Colonic mucosa (tissue), 4 donors: ENCODE data around the gene SOX8. TPM values are rescaled to one million over a fixed set of nuclear protein-coding genes. Genes with fewer than 3 reads are reported as not detected.

ENCODE experiments used
- DNase-seq: peaks from one replicate; pipeline ENCODE4 v3.0.0-alpha.2; 2020
- H3K27ac ChIP-seq: fragments of 200-600 bp; one replicate; pipeline ENCODE4 v1.8.0; 2021
- H3K27me3 ChIP-seq: fragments of 200-600 bp; one replicate; pipeline ENCODE4 v1.8.0; 2021
- H3K36me3 ChIP-seq: fragments of 200-600 bp; one replicate; pipeline ENCODE4 v1.8.0; 2021
- H3K4me1 ChIP-seq: fragments of 200-600 bp; one replicate; pipeline ENCODE4 v1.8.0; 2021; ENCODE audit warnings: mild to moderate bottlenecking
- H3K4me3 ChIP-seq: fragments of 200-600 bp; one replicate; pipeline ENCODE4 v1.8.0; 2021
- H3K9ac ChIP-seq, 2 donors: one replicate each; pipeline ENCODE4 v1.7.0; 2013; ENCODE audit warnings: control low read depth in 2 of 2, low read depth in 2 of 2, low read length in 2 of 2
- H3K9me3 ChIP-seq: fragments of 200-600 bp; one replicate; pipeline ENCODE4 v1.8.0; 2021
- intact Hi-C: fragments of 100-400 bp; cut with DNase I; formaldehyde crosslinking; loops from one replicate; pipeline ENCODE4 v1.14.1; 2022
- total RNA-seq, 2 donors: library from RNA; stranded (reverse); fragmentation: NEBNext Ultra II Directional in 1 of 2; extraction: Animal tissue kit (Norgen Biotek cat#: 25700) in 1 of 2; gene quantifications; one replicate each; pipeline ENCODE4 v1.2.1, GENCODE V29; 2021
- TF ChIP-seq, protein P1 (sequence below): fragments of 200-600 bp; IDR thresholded peaks from one replicate; pipeline ENCODE4 v1.8.0; 2022; ENCODE audit warnings: antibody characterized with exemption, mild to moderate bottlenecking
- donor health status: healthy.
- donor health status: DM: no; HTN: no; CAD: no.
- donor health status: DM: no; HTN: no; CAD: no.

The SOX8 gene
- total RNA-seq, 2 donors from 2014 or later = 0.20 to 0.61 TPM

- Histone ChIP-seq H3K4me1 (no peaks in the 10 kb centered on the region), H3K9ac (no peak overlapping the region), H3K27me3 (peaks cover 13% of the 10 kb centered on the region), H3K4me3 (no peak overlapping the region), H3K9me3 (no peaks in the 10 kb centered on the region), H3K36me3 (no peaks in the 10 kb centered on the region), H3K27ac (no peak overlapping the region)
- DNase-seq = peak; percentile 36
- TF ChIP-seq, protein P1, sequence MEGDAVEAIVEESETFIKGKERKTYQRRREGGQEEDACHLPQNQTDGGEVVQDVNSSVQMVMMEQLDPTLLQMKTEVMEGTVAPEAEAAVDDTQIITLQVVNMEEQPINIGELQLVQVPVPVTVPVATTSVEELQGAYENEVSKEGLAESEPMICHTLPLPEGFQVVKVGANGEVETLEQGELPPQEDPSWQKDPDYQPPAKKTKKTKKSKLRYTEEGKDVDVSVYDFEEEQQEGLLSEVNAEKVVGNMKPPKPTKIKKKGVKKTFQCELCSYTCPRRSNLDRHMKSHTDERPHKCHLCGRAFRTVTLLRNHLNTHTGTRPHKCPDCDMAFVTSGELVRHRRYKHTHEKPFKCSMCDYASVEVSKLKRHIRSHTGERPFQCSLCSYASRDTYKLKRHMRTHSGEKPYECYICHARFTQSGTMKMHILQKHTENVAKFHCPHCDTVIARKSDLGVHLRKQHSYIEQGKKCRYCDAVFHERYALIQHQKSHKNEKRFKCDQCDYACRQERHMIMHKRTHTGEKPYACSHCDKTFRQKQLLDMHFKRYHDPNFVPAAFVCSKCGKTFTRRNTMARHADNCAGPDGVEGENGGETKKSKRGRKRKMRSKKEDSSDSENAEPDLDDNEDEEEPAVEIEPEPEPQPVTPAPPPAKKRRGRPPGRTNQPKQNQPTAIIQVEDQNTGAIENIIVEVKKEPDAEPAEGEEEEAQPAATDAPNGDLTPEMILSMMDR = no peak
- intact Hi-C loops = no loop called here
Observed at GRCh38 chr16:1002399-1003166, 21.0 kb downstream of the SOX8 start.

DNA sequence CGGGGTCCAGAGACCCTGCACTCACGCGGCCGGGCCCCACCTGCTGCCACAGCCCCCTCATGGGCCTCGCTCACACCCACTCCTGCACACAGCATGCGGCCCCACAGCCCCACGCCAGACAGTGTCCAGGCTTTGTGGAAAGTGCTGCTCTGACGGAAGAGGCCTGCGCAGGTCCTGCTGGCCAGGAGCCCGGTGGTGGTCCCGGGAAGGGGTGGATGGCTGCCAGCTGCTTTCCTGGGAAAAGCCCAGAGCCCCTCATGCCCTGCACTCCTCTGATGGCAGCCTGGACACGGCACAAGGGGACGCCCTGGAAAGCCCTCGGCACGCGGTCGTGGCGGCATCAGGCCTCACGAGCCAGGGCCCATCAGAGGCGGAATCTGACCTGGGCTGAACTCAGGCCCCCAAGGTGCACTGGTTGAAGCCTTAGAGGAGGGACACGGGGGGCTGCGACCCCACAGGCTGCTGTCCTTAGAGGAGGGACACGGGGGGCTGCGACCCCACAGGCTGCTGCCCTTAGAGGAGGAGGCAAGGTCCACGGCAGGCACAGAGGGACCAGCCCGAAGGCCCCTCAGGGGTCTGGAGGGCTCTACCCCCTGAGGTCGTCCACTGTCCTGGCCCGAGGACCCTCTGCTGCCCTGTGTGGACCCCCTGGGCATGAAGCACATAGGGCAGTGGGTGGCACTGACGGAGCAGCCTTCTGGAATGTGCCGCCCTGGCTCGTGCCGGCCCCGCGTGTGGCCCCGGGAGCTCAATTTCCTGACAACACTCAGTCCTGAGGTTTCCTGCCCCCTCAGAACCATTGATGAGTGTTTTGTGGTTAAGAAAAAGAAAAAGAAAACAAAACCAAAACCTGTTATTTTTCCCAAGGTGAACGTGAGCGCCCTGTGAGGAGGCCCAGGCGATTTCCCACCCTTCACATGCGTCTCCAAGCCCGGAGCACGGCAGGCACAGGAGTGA, 22.1 kb downstream of the SOX8 start:
- Histone ChIP-seq H3K27me3 (peaks cover 3% of the 10 kb centered on the region), H3K4me1 (no peaks in the 10 kb centered on the region), H3K9ac (no peak overlapping the region), H3K4me3 (no peak overlapping the region), H3K9me3 (no peaks in the 10 kb centered on the region), H3K27ac (no peak overlapping the region), H3K36me3 (no peaks in the 10 kb centered on the region)
- DNase-seq = no peak
- TF ChIP-seq, protein P1 = no peak
- intact Hi-C loops = no loop called here

DNA sequence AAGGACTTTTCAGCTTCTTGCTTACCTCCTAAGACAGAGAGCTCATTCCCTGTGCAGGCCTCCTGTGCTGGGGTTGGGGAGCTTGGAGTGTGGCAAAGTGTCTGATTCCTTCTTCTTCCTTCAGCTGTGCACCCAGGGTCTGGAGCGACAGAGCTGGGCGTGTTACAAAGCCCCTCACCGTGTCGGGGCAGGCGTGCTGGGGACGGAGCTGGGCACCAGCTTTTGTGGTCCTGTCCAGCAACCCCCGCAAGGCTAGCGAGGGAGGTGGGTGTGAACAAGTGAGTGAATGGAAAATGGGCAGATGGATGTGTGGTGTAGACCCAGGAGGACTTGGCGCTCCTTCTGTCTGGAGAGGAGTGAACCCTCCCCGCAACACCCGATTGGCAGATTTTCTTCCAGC, 23.7 kb downstream of the SOX8 start:
- Histone ChIP-seq H3K9ac (no peak overlapping the region), H3K4me3 (no peak overlapping the region), H3K27me3 (no peaks in the 10 kb centered on the region), H3K36me3 (no peaks in the 10 kb centered on the region), H3K9me3 (no peaks in the 10 kb centered on the region), H3K27ac (no peak overlapping the region), H3K4me1 (no peaks in the 10 kb centered on the region)
- DNase-seq = no peak
- TF ChIP-seq, protein P1 = no peak
- intact Hi-C loops = no loop called here

GRCh38 chr16:1006781-1007180, 25.2 kb downstream of the SOX8 start:
- H3K36me3 ChIP-seq = no peaks in the 10 kb centered on the region
- TF ChIP-seq, protein P1 = no peak
- no peak overlapping the region for H3K27ac ChIP-seq
- no peaks in the 10 kb centered on the region for H3K27me3 ChIP-seq
- no peak overlapping the region for H3K9ac ChIP-seq
- H3K9me3 ChIP-seq = no peaks in the 10 kb centered on the region
- intact Hi-C loops = no loop called here
- no peak overlapping the region for H3K4me3 ChIP-seq
- no peaks in the 10 kb centered on the region for H3K4me1 ChIP-seq
- no peak for DNase-seq

DNA sequence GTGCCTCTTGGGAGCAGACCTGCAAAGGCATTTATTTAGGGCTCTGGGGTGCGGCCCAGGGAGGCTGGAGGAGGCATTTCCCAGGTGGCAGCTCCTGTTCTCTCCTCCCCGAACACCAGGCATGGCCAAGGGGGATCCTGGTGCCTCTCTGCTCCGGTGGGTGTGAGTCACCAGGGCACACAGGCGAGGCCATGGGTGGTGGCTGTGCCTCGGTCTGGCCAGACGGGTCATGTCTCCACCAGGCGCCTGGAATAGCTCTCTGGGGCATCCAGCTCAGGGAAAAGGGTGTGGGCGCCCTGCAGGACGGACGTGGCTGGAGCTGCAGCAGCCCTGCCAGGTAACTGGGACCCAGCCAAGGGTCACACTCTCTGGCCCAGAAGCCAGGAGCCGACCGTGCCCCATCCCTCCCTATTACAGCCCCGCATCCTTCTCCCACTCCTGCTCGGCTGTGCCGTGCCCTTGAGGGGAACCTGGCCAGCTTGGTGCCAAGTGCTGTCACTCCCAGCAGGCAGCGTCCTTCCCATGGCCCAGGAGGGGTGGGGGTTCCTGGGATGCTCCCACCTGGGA, 25.8 kb downstream of the SOX8 start:
- H3K27ac ChIP-seq = no peak overlapping the region
- H3K36me3 ChIP-seq = no peaks in the 10 kb centered on the region
- H3K27me3 ChIP-seq = no peaks in the 10 kb centered on the region
- H3K4me1 ChIP-seq = no peaks in the 10 kb centered on the region
- no peaks in the 10 kb centered on the region for H3K9me3 ChIP-seq
- no peak for DNase-seq
- no peak overlapping the region for H3K4me3 ChIP-seq
- H3K9ac ChIP-seq = no peak overlapping the region
- intact Hi-C loops = no loop called here
- TF ChIP-seq, protein P1 = no peak
